Lower lobe of right lung (tissue), 2 donors: ENCODE measurements around the gene MFSD11. TPM values are rescaled to one million over a fixed set of nuclear protein-coding genes. Genes with fewer than 3 reads are reported as not detected.
"Not testable (repeated sequence)": the region's sequence is repeated elsewhere in the genome, so short reads cannot be mapped to it uniquely, and the experiment has no call there.

Source experiments
- ATAC-seq, 2 donors: fragments of 200-7000 bp; cut with Tn5 transposase; one replicate each; pipeline ENCODE4 v1.9.1; 2020 to 2022; ENCODE audit warnings: mild to moderate bottlenecking in 2 of 2, moderate library complexity in 2 of 2
- DNase-seq: peaks from one replicate; pipeline ENCODE4 v3.0.0-alpha.2; 2020
- H3K27ac ChIP-seq: fragments of 200-600 bp; one replicate; pipeline ENCODE4 v1.8.0; 2022
- H3K27me3 ChIP-seq: fragments of 200-600 bp; one replicate; pipeline ENCODE4 v1.8.0; 2022; ENCODE audit warnings: low read depth
- H3K36me3 ChIP-seq: fragments of 200-600 bp; one replicate; pipeline ENCODE4 v1.8.0; 2022; ENCODE audit warnings: mild to moderate bottlenecking
- H3K4me1 ChIP-seq: fragments of 200-600 bp; one replicate; pipeline ENCODE4 v1.8.0; 2022
- H3K4me3 ChIP-seq: fragments of 200-600 bp; one replicate; pipeline ENCODE4 v1.8.0; 2022; ENCODE audit warnings: mild to moderate bottlenecking
- H3K9me3 ChIP-seq: fragments of 200-600 bp; one replicate; pipeline ENCODE4 v1.8.0; 2022
- CTCF ChIP-seq: fragments of 200-600 bp; IDR thresholded peaks from one replicate; pipeline ENCODE4 v1.8.0; 2022; ENCODE audit warnings: antibody characterized with exemption, mild to moderate bottlenecking
- intact Hi-C: fragments of 100-400 bp; cut with DNase I; formaldehyde crosslinking; loops from one replicate; pipeline ENCODE4 v1.11.0; 2022
- total RNA-seq: library from RNA; stranded (reverse); fragmentation: NEBNext Ultra II Directional; extraction: Animal tissue kit (Norgen Biotek cat#: 25700); gene quantifications from one replicate; pipeline ENCODE4 v1.2.1, GENCODE V29; 2021
- donor health status: DM: no; HTN: yes; CAD: no; lungs with severe emphysema.

The MFSD11 gene
- total RNA-seq, 1 donor from 2014 or later: 32.2 TPM

- peaks cover 57% of the 10 kb centered on the region for H3K36me3 ChIP-seq
- no peaks in the 10 kb centered on the region for H3K9me3 ChIP-seq
- no peak overlapping the region for H3K4me3 ChIP-seq
- no peak for TF ChIP-seq CTCF
- DNase-seq (no peak), ATAC-seq (no peak)
- H3K27ac ChIP-seq: no peak overlapping the region
- intact Hi-C loops: no loop called here
- no peaks in the 10 kb centered on the region for H3K27me3 ChIP-seq
- peaks cover 24% of the 10 kb centered on the region for H3K4me1 ChIP-seq
Measured at GRCh38 chr17:76742958-76743357, 5.0 kb downstream of the MFSD11 start.

- Histone ChIP-seq H3K4me3 (no peak overlapping the region), H3K9me3 (no peaks in the 10 kb centered on the region), H3K27ac (no peak overlapping the region), H3K4me1 (peaks cover 12% of the 10 kb centered on the region), H3K36me3 (peaks cover 68% of the 10 kb centered on the region), H3K27me3 (no peaks in the 10 kb centered on the region)
- no peak for TF ChIP-seq CTCF
- ATAC-seq (no peak), DNase-seq (no peak)
- intact Hi-C loops: no loop called here
Measured at GRCh38 chr17:76744747-76745146, 6.8 kb downstream of the MFSD11 start.

GRCh38 chr17:76745785-76746184 lies 7.9 kb downstream of the MFSD11 start:
- H3K4me1 ChIP-seq, H3K27me3 ChIP-seq, H3K9me3 ChIP-seq, H3K27ac ChIP-seq, DNase-seq, intact Hi-C loops, ATAC-seq, H3K4me3 ChIP-seq: not testable (repeated sequence)
- H3K36me3 ChIP-seq: peaks cover 68% of the 10 kb centered on the region

- intact Hi-C loops: no loop called here
- Histone ChIP-seq H3K36me3 (peaks cover 61% of the 10 kb centered on the region), H3K9me3 (no peaks in the 10 kb centered on the region), H3K4me1 (peaks cover 4% of the 10 kb centered on the region), H3K27me3 (no peaks in the 10 kb centered on the region), H3K4me3 (no peak overlapping the region), H3K27ac (peak overlapping the region; percentile 9)
- no peak for TF ChIP-seq CTCF
- DNase-seq (no peak), ATAC-seq (no peak)
Measured at GRCh38 chr17:76747716-76748363, 9.9 kb downstream of the MFSD11 start.

- H3K27me3 ChIP-seq: no peaks in the 10 kb centered on the region
- peaks cover 4% of the 10 kb centered on the region for H3K4me1 ChIP-seq
- DNase-seq (no peak), ATAC-seq (no peak)
- H3K27ac ChIP-seq: peak overlapping the region; percentile 9
- no peak for TF ChIP-seq CTCF
- H3K9me3 ChIP-seq: no peaks in the 10 kb centered on the region
- intact Hi-C loops: no loop called here
- peaks cover 55% of the 10 kb centered on the region for H3K36me3 ChIP-seq
- H3K4me3 ChIP-seq: no peak overlapping the region
Measured at GRCh38 chr17:76748657-76749056, 10.7 kb downstream of the MFSD11 start.

GRCh38 chr17:76751416-76751993 lies 13.6 kb downstream of the MFSD11 start:
- no peak for DNase-seq
- peaks cover 50% of the 10 kb centered on the region for H3K36me3 ChIP-seq
- H3K4me3 ChIP-seq: no peak overlapping the region
- H3K27me3 ChIP-seq: no peaks in the 10 kb centered on the region
- H3K4me1 ChIP-seq: peaks cover 4% of the 10 kb centered on the region
- H3K9me3 ChIP-seq: no peaks in the 10 kb centered on the region
- TF ChIP-seq CTCF: no peak
- intact Hi-C loops: no loop called here
- H3K27ac ChIP-seq: no peak overlapping the region
- no peak for ATAC-seq
